GM20000 (cell line): Measurements from ENCODE around the gene RBBP7.

Source experiments
- DNase-seq: peaks from one replicate; pipeline ENCODE4 v3.0.0; 2012; ENCODE audit warnings: low spot score
- TF ChIP-seq, protein P1 (sequence below): IDR thresholded peaks from 2 replicates; pipeline ENCODE4 v1.5.1; 2012; ENCODE audit warnings: mild to moderate bottlenecking, control low read depth; ENCODE audit errors: extremely low read depth, missing control alignments

RBBP7 gene

DNA sequence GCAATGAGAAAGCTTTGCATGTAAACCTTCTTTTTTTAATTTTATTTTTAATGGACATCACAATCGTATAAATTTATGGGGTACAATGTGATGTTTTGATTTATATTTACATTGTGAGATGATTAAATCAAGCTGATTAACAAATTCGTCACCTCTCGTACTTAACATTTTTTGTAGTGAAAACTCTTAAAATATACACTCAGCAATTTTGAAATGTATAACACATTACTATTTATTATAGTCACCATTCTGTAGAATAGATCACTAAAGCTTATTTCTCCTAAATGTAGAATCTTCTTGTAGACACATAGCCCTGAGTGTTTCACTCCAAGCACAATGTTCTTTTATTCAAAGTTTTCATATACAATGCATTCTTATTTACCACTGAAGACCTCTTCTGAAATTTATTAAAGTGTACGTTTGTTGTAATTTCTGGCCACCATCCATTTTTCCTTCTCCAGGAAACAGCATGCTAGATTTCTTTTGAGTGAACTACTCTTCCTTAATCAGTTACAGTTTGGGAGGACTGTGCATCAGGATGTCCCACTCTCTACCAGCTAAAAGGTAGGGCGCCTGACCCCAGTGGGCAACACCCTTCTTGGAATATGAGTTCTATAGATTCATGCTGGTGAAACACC lies 4.4 kb upstream of the RBBP7 start:
- TF ChIP-seq, protein P1, sequence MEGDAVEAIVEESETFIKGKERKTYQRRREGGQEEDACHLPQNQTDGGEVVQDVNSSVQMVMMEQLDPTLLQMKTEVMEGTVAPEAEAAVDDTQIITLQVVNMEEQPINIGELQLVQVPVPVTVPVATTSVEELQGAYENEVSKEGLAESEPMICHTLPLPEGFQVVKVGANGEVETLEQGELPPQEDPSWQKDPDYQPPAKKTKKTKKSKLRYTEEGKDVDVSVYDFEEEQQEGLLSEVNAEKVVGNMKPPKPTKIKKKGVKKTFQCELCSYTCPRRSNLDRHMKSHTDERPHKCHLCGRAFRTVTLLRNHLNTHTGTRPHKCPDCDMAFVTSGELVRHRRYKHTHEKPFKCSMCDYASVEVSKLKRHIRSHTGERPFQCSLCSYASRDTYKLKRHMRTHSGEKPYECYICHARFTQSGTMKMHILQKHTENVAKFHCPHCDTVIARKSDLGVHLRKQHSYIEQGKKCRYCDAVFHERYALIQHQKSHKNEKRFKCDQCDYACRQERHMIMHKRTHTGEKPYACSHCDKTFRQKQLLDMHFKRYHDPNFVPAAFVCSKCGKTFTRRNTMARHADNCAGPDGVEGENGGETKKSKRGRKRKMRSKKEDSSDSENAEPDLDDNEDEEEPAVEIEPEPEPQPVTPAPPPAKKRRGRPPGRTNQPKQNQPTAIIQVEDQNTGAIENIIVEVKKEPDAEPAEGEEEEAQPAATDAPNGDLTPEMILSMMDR: no peak
- no peak for DNase-seq

DNA sequence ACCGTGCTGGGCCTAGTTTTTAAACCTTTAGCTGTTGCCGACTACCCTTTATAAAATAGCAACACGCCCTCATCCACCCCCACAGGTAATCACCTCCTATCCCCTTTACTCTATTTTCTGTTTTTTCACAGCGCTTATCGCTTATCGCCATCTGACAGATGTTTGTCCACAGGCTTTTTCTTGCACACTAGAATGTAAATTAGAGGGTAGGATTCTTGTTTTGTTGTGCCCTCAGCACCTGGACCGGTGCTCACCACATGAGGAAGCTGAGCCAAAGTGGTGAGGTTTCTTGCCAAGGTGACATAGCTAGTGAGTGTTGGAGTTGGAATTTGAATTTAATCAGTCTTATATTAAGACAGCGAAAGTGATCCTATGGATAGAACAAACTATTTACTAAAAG lies 2.9 kb upstream of the RBBP7 start:
- TF ChIP-seq, protein P1: no peak
- DNase-seq: no peak

DNA sequence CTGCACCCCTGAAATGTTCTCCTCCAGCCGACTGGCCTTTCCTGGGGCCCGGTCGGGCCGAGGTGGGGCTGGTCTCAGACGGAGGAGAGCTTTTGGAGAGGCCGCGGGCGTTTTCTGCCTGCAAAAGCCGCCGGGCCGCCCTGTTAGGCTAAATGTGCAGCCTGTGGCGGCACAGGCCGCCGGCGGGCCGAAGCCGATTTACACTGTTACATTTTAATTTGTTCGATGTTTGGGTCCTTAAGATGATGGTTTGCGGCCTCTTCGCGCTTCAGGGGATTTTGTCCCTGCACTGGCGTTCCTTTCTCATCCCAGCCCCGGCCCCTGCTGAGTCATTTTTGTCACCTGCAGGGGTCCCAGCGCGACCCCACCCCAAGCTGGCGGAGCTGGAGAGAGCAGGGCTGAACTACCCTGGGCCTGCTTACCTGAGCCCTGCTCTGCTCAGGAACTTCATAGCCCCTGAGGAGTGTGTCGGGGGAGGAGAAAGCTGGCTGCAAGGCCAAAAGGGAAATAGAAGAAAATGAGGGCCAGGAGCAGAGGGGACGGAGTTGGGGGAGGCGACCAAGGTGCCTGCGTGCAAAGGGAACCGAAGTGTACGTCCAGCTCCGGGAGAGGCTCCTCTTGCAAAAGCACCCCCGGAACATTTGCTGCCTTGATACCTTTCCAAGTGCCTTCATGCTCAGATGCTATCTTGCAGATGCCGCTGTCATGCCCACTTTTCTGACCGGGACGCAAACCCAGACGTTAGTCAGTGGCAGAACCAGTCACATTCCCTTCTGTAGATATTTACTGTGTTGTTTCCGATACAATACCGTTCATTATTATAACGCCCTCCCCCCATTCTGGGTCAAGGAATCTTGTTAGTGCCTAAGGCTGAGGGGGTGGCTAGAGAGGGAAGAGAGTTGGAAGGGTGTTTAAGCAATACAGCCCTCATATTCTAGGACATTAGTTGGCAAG lies 977 bp upstream of the RBBP7 start:
- TF ChIP-seq, protein P1: no peak
- no peak for DNase-seq

DNA sequence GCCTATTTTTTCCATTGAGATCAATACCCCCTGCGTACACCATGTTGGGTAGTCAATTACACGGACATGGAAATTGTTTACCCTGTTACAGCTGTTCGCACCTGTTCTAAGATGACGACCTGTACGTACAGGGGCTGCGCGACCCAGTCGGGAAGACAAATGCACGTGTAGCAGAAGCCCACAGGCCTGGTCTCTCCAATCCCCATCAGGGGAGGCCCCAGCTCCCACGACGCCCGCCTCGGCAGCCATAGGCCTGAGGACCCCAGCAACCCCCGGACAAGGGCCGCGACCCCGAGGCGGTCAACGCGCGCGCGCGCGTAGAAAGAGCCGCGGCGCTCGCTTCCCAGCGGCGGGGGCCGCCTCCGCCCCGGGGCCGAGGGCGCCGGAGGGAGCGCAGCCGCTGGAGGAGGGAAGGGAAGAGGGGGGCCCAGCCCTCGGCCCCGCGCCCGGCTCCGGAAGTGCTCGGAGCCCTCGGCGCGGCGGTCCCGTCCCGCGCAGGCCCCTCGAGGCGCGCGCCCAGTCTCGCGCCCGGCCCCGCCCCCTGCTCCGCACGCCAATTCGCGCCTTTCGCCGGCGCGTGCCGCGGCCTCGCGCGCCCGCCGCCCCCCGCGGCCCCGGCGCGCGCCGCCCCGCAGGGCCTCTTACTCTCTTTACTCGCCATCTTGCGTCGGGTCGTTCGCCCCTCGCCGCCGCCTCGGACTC lies 618 bp downstream of the RBBP7 start:
- peak; percentile 69 for DNase-seq
- TF ChIP-seq, protein P1: no peak

DNA sequence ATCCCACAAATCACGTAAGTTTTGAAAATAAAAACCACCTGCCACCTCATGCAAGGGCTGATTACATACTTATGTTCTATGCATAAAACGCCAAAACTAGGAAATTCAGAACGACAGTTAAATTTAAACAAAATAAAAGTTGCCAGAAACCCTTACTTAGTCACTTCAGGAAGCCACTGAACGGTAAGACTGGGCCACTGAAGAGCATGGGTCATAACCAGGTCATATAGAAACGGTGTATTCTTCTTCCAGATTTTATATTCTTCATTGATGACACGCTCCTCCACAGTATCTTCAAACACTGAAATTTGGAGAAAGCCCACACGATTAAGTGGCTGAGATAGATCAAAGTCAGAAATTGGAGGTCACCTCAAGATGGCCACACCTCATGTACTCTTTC lies 1.2 kb downstream of the RBBP7 start:
- no peak for DNase-seq
- TF ChIP-seq, protein P1: no peak

DNA sequence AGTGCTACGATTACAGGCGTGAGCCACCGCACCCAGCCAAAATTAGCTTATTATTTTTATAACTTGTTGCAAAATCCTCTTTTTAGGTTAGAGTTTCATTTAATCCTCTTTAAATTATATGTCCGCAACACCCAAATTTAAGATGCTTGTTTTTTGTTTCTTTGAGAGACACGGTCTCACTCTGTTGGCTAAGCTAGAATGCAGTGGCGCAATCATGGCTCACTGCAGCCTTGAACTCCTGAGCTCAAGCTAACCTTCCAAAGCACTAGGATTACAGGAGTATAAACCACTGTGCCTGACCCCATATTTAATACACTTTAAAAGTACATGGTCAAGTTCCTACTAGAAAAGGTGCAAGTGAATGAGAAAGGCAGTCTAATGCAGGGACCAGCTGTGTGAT lies 2.2 kb downstream of the RBBP7 start:
- DNase-seq: no peak
- TF ChIP-seq, protein P1: no peak

DNA sequence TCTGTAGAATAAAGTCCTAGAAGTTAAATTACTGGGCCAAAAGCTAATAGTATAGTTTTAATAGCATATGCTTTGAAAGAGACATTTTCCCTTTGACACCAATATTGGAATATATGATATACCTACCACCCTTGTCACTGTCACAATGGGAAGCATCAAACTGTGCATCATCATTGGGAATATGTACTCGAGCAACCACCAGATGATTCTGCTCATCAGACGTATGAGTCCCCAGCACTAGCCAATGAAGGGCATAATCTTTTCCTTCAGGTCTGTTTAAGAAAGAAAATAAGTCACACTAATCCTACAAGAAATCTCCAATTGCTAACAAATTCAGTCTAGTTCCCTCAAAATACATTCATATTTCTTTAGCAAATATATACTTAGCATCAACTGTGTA lies 7.3 kb downstream of the RBBP7 start:
- no peak for DNase-seq
- TF ChIP-seq, protein P1: no peak
